Thymus (tissue), 2 donors: Measurements from ENCODE around the gene IL4I1. TPM values are rescaled to one million over a fixed set of nuclear protein-coding genes. Genes with fewer than 3 reads are reported as not detected.

Source experiments
- polyA plus RNA-seq: library from polyadenylated mRNA; stranded (reverse); fragments of 200-250 nt; gene quantifications from one replicate; pipeline ENCODE4 v1.2.3, GENCODE V29; 2013
- total RNA-seq: library from RNA; stranded (reverse); fragments of 120-200 nt; gene quantifications from one replicate; pipeline ENCODE4 v1.2.4, GENCODE V29; 2013
- donor health status: healthy.

Gene IL4I1
- total and polyA plus RNA-seq, 2 donors = 8.6 to 11.5 TPM

Other genes with a start within 250 kb of the IL4I1 start
- gene IRF3, start 231.0 kb downstream of the IL4I1 start, total RNA-seq = 83.6 TPM
- 259 TPM for gene IRF3, start 231.0 kb downstream of the IL4I1 start, polyA plus RNA-seq
- 18.7 TPM for gene BCL2L12, start 231.0 kb downstream of the IL4I1 start, total RNA-seq
- 27.1 TPM for gene BCL2L12, start 231.0 kb downstream of the IL4I1 start, polyA plus RNA-seq
- 173 TPM for gene PRMT1, start 219.6 kb downstream of the IL4I1 start, total RNA-seq
- 101 TPM for gene PRMT1, start 219.6 kb downstream of the IL4I1 start, polyA plus RNA-seq
- gene ADM5, start 207.3 kb downstream of the IL4I1 start, total RNA-seq = 0.47 TPM
- 5.5 TPM for gene ADM5, start 207.3 kb downstream of the IL4I1 start, polyA plus RNA-seq
- 0.61 TPM for gene CPT1C, start 205.8 kb downstream of the IL4I1 start, total RNA-seq
- gene CPT1C, start 205.8 kb downstream of the IL4I1 start, polyA plus RNA-seq = 3.5 TPM
- gene TSKS, start 133.6 kb downstream of the IL4I1 start, total RNA-seq = 2.6 TPM
- 2.4 TPM for gene TSKS, start 133.6 kb downstream of the IL4I1 start, polyA plus RNA-seq
- gene AP2A1, start 129.9 kb downstream of the IL4I1 start, total RNA-seq = 16.5 TPM
- 26.5 TPM for gene AP2A1, start 129.9 kb downstream of the IL4I1 start, polyA plus RNA-seq
- 16.6 TPM for gene FUZ, start 83.6 kb downstream of the IL4I1 start, total RNA-seq
- 20.9 TPM for gene FUZ, start 83.6 kb downstream of the IL4I1 start, polyA plus RNA-seq
- gene MED25, start 78.6 kb downstream of the IL4I1 start, total RNA-seq = 7.6 TPM
- gene MED25, start 78.6 kb downstream of the IL4I1 start, polyA plus RNA-seq = 48.0 TPM
- 63.6 TPM for gene PTOV1, start 45.7 kb downstream of the IL4I1 start, total RNA-seq
- gene PTOV1, start 45.7 kb downstream of the IL4I1 start, polyA plus RNA-seq = 125 TPM
- 28.4 TPM for gene PNKP, start 29.3 kb downstream of the IL4I1 start, total RNA-seq
- 85.3 TPM for gene PNKP, start 29.3 kb downstream of the IL4I1 start, polyA plus RNA-seq
- gene AKT1S1, start 19.5 kb downstream of the IL4I1 start, total RNA-seq = 4.4 TPM
- gene AKT1S1, start 19.5 kb downstream of the IL4I1 start, polyA plus RNA-seq = 27.9 TPM
- gene TBC1D17, start 19.2 kb downstream of the IL4I1 start, total RNA-seq = 2.9 TPM
- 69.7 TPM for gene TBC1D17, start 19.2 kb downstream of the IL4I1 start, polyA plus RNA-seq
- 16.0 TPM for gene ATF5, start 32.3 kb upstream of the IL4I1 start, total RNA-seq
- 53.9 TPM for gene ATF5, start 32.3 kb upstream of the IL4I1 start, polyA plus RNA-seq
- gene NUP62, start 32.6 kb upstream of the IL4I1 start, total RNA-seq = 46.7 TPM
- 24.9 TPM for gene NUP62, start 32.6 kb upstream of the IL4I1 start, polyA plus RNA-seq
- 0.14 TPM for gene SIGLEC11, start 64.3 kb upstream of the IL4I1 start, total RNA-seq
- 0.98 TPM for gene SIGLEC11, start 64.3 kb upstream of the IL4I1 start, polyA plus RNA-seq
- 41.3 TPM for gene VRK3, start 128.5 kb upstream of the IL4I1 start, total RNA-seq
- 27.2 TPM for gene VRK3, start 128.5 kb upstream of the IL4I1 start, polyA plus RNA-seq
- 5.7 TPM for gene ZNF473, start 129.1 kb upstream of the IL4I1 start, total RNA-seq
- 2.5 TPM for gene ZNF473, start 129.1 kb upstream of the IL4I1 start, polyA plus RNA-seq